ENCODE data around the gene MGAT4B.
"Not testable (repeated sequence)": the region's sequence is repeated elsewhere in the genome, so short reads cannot be mapped to it uniquely, and the experiment has no call there.

Gene MGAT4B

DNA sequence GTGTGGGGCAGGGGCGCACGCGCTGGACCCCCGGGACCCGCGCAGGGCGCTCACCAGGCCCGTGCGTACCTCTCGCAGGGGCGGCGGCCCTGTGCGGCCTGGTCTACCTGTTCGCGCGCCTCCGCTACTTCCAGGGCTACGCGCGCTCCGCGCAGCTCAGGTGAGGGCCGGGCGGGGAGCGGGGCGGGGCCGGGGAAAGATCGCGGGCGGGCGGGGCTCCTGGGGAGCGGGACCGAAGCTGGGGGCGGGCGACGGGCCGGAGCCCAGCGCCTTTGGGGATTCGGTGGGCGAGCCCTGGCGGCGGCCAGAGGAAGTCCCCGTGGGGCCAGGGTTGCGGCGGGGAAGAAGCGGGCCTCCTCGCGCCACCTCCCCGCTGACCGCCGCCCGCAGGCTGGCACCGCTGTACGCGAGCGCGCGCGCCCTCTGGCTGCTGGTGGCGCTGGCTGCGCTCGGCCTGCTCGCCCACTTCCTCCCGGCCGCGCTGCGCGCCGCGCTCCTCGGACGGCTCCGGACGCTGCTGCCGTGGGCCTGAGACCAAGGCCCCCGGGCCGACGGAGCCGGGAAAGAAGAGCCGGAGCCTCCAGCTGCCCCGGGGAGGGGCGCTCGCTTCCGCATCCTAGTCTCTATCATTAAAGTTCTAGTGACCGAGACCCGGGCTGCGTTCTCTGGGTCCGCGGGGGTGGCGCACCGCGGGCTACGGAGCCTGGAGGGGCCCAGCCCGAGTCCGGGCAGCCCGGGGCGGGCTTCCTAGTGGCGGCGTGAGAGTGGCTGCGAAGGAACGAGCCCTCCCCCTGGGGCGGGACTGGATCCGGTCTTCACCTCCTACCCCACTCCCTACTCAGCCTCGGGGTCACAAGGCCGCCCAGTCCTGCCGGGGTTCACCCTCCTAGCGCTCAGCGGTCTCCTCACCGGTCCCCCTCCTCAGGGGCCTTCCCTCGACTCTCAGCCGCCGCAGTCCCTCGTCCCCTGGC, 10.5 kb downstream of the MGAT4B start:
- no peak for DNase-seq (ENCODE audit: low read depth in 2 of 2, low spot score in 1 of 2)

DNA sequence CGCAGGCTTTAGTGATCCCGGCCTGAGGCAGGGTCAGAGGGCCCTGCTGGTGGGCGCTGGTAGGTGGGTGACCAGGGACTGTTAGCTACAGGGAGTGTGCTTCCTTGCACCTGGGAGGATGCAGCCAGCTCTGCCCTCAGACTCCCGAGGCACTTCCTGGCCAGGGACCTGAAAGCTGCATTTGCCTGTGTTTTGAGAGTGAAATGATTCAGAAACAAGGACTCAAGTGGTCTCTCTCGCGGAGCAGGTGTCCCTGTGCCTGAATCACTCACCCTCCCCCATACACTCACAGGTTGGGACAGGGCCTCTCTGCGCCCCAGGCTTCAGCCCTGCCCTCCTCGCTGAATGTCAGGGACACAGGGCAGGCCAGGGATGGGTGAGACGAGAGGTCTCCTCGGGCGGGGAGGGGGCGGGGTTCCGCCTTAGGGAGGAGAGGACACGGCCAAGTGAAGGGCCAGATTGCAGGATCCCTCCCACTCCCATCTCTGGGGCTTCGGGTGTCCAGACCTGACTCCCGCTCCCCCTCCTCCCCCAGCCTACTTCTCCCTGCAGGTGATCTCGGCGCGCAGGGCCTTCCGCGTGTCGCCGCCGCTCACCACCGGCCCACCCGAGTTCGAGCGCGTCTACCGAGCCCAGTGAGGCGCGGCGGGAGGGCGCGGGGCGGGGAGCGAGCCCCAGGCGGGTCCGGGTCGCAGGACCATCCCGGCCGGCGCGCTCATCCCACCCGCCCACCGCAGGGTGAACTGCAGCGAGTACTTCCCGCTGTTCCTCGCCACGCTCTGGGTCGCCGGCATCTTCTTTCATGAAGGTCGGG, 11.4 kb downstream of the MGAT4B start:
- no peak for DNase-seq (ENCODE audit: low read depth in 2 of 2, low spot score in 1 of 2)

- DNase-seq (ENCODE audit: low read depth in 2 of 2, low spot score in 1 of 2), result no peak
Observed at GRCh38 chr5:179794575-179794974, 12.1 kb downstream of the MGAT4B start.

- no peak for DNase-seq (ENCODE audit: low read depth in 2 of 2, low spot score in 1 of 2)
Observed at GRCh38 chr5:179794171-179794570, 12.5 kb downstream of the MGAT4B start.

- no peak for DNase-seq (ENCODE audit: low read depth in 2 of 2, low spot score in 1 of 2)
Observed at GRCh38 chr5:179793468-179794139, 13.1 kb downstream of the MGAT4B start, which contains the start of gene LTC4S. LTC4S (plus strand) TSS chr5:179793986; CDS start chr5:179794081, 95 bp downstream.

GRCh38 chr5:179792612-179793467, 13.8 kb downstream of the MGAT4B start:
- DNase-seq (ENCODE audit: low read depth in 2 of 2, low spot score in 1 of 2), result no peak

GRCh38 chr5:179791881-179792611, 14.6 kb downstream of the MGAT4B start:
- no peak for DNase-seq (ENCODE audit: low read depth in 2 of 2, low spot score in 1 of 2)

DNA sequence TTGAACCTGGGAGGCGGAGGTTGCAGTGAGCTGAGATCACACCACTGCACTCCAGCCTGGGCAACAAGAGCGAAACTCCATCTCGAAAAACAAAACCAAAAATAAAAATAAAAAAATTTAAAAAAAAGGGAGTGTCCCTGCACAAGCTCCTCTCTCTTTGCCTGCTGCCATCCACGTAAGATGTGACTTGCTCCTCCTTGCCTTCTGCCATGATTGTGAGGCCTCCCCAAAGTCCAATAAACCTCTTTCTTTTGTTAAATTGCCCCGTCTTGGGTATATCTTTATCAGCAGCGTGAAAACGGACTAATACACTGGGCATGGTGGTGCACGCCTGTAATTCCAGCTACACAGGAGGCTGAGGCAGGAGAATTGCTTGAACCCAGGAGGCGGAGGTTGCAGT, 17.4 kb downstream of the MGAT4B start:
- DNase-seq (ENCODE audit: low read depth in 2 of 2, low spot score in 1 of 2), result not testable (repeated sequence)

- DNase-seq (ENCODE audit: low read depth in 2 of 2, low spot score in 1 of 2), result no peak
Observed at GRCh38 chr5:179788193-179788854, 18.3 kb downstream of the MGAT4B start.

GRCh38 chr5:179786861-179787260, 19.8 kb downstream of the MGAT4B start:
- no peak for DNase-seq (ENCODE audit: low read depth in 2 of 2, low spot score in 1 of 2)

DNA sequence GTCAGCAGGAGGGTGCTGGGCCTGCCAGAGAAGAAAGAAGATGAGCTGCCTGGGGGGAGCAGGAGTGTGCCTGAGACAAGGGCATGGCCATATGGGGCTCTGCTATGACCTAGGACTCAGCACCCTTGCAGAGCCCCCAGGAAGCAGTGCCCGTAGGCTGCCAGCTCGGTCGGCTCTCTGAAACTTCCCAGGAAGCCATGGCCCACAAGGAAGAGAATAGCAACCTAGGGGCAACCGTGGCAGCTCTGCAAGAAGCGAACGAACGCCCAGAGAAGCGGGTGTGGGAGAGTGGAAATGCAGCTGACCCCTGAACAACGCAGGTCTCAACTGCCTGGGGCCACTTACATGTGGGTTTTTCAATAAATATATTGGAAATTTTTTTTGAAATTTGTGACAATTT, 23.5 kb downstream of the MGAT4B start:
- DNase-seq (ENCODE audit: low read depth in 2 of 2, low spot score in 1 of 2), result no peak

DNA sequence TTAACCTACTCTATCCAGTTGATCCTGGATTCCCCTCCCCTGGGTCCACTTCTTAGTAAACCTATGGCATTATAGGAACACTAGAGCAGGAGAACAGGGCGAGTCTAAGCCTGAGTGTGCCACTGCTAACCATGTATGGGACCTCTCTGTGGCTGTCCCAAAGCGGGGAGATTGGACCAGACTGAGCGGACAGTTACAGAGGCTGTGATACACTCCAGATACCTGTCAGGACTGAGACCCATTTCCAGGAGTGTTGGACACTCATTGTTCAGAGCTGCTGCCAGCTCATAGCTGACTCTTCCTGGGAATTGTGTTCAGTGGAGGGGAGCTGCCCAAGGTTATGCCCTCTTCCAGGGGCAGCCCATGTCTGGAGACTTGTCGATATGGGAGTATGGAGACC, 24.8 kb downstream of the MGAT4B start:
- DNase-seq (ENCODE audit: low read depth in 2 of 2, low spot score in 1 of 2), result no peak

- no peak for DNase-seq (ENCODE audit: low read depth in 2 of 2, low spot score in 1 of 2)
Observed at GRCh38 chr5:179780362-179780761, 26.3 kb downstream of the MGAT4B start.

GRCh38 chr5:179779826-179780225, 26.8 kb downstream of the MGAT4B start:
- DNase-seq (ENCODE audit: low read depth in 2 of 2, low spot score in 1 of 2), result no peak

DNA sequence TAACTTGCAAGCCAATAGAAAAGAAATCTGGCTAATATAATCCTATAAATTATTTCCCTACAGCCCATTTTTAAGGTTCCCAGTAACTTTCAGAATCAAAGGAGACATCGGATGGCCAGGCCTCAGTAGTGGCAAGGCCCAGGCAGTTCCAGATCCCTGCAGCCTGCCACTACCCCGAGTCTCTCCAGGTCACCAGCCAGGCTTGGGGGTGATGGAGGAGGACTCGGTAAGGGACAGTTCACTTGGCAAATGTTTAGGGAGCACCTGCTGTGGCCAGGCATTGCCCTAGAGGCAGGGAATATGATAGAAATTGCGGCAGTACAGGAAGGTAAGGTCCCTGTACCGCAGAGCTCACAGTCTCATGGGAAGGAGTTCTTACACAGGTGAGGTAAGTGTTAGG, 28.1 kb downstream of the MGAT4B start:
- no peak for DNase-seq (ENCODE audit: low read depth in 2 of 2, low spot score in 1 of 2)

DNA sequence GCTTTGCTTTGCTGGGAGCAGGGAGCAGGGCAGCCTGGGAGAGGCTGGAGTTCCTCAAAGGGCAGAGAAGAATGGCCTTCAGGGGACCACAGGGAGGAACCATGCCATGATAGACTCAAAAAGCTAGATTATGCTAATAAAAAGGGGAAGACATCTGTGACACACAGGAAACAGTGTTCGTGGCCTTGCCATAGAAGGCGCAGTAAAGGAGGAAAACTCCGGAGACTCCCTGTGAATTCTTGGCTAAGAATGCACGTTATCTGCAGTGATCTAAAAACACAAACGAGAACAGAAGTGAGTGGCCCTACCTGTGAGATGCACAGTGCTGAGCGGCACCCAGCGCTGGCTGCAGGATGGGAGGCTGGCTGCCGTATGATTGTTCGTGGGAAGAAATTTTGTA, 28.8 kb downstream of the MGAT4B start:
- DNase-seq (ENCODE audit: low read depth in 2 of 2, low spot score in 1 of 2), result no peak

DNA sequence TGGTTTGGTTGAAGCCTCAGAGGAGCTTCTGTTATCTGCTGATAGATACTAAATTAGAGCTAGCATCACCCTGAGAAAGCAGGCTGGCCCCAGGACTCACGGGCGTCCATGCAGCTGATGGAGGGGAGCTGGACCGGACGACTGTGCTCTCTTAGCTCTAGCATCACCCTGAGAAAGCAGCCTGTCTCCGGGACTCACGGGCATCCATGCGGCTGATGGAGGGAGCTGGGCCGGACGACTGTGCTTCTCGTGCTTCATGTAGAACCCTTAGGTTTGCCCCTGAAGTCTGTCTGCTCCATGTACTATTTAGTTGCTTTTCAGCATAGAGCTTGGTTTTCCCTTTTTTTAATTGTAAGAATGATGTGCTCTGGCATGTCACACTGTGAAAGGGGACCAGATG, 29.2 kb downstream of the MGAT4B start:
- DNase-seq (ENCODE audit: low read depth in 2 of 2, low spot score in 1 of 2), result no peak

DNA sequence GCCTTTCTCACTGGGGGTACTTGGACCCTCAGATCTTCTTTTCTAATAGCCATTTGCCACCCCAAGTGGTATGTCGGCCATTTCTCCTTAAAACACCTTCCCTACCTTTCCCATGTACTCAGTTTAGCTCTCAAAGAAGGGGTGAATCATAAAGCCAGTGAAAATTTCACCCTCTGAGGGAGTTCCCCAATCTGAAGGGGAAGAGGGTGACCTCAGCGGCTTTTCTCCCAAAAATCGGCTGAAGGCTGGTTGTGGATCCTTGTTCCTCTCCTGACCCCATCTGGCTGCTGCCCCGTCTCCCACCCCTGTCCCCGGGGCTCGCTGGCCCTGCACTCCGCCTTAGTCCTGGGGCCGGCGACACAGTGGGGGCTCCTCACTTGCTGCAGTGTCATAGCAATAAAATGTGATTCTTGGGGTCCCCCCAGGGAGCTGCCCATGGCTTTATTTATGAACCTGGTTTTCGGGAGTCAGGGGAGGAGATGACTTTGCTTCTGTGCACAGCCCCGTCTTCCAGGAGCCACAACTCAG, 30.2 kb downstream of the MGAT4B start:
- no peak for DNase-seq (ENCODE audit: low read depth in 2 of 2, low spot score in 1 of 2)

DNA sequence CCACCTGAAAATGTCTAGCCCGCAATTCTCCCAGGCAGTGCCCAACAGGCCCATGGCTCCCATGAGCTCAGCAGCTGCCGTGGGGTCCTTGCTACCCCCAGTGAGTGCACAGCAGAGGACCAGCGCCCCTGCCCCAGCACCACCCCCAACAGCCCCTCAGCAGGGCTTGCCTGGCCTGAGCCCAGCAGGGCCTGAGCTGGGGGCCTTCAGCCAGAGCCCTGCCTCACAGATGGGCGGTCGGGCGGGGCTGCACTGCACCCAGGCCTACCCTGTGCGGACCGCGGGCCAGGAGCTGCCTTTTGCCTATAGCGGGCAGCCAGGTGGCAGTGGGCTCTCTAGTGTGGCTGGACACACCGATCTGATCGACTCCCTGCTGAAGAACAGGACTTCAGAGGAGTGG, 32.2 kb downstream of the MGAT4B start:
- DNase-seq (ENCODE audit: low read depth in 2 of 2, low spot score in 1 of 2), result no peak

Measured in stimulated activated CD8-positive, alpha-beta memory T cell treated with anti-CD3 and anti-CD28 coated beads, Interleukin-4, amount 100 ng/mL, for 4 hours (primary cell).